ENCODE data around the gene EYS.
"Not testable (repeated sequence)": the region's sequence is repeated elsewhere in the genome, so short reads cannot be mapped to it uniquely, and the experiment has no call there.

Gene EYS

DNA sequence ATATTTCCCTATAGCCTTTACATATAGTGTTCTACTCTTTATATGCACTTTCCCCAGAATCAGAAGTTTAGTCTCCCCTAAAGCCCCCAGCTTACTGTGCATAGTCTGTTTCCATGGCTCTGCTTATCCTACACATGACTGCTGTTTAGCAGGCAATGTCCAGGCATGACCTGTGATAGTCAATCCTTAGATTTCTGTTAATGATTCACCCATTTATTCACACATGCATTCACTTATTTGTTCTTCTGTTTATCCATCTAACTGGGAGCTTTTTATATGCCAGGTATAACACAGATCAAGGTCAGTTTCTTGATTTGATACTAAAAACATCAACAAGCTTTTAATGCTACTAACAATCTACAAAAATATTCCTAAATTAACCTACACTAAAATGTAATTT is 1770.6 kb downstream of the EYS start:
- Histone ChIP-seq H3K4me3 (ENCODE audit: low read length) (no peak overlapping the region), H3K27me3 (ENCODE audit: control insufficient read depth, insufficient read depth, low read length) (no peaks in the 10 kb centered on the region), H3K9me3 (ENCODE audit: control insufficient read depth, insufficient read depth, low read length) (no peaks in the 10 kb centered on the region), H3K27ac (ENCODE audit: low read length) (no peak overlapping the region), H3K4me1 (ENCODE audit: control insufficient read depth, insufficient read depth, low read length) (no peaks in the 10 kb centered on the region), H3K36me3 (ENCODE audit: control insufficient read depth, insufficient read depth, low read length) (no peaks in the 10 kb centered on the region)
- no peak for DNase-seq (ENCODE audit: low read depth, low spot score)

DNA sequence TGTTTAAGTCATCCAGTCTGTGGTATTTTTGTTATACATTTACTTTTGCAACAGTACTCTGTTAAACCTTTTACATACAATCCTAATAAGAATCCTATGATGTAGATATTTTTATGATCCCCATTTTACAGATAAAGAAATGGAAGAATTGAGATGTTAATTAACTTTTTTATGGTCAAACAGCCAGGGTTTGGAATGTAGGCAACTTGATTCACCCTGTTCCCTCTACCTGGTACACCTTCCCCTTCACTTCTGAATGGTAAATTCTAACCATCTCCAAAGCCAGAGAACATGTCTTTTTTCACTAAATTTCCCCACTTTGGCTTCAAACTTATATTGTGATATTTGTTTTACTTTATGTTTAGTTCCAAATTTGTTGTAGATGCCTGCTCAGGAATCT is 1771.3 kb downstream of the EYS start:
- no peak overlapping the region for H3K4me3 ChIP-seq (ENCODE audit: low read length)
- no peaks in the 10 kb centered on the region for H3K36me3 ChIP-seq (ENCODE audit: control insufficient read depth, insufficient read depth, low read length)
- H3K4me1 ChIP-seq (ENCODE audit: control insufficient read depth, insufficient read depth, low read length), result no peaks in the 10 kb centered on the region
- no peaks in the 10 kb centered on the region for H3K9me3 ChIP-seq (ENCODE audit: control insufficient read depth, insufficient read depth, low read length)
- no peak for DNase-seq (ENCODE audit: low read depth, low spot score)
- no peak overlapping the region for H3K27ac ChIP-seq (ENCODE audit: low read length)
- no peaks in the 10 kb centered on the region for H3K27me3 ChIP-seq (ENCODE audit: control insufficient read depth, insufficient read depth, low read length)

DNA sequence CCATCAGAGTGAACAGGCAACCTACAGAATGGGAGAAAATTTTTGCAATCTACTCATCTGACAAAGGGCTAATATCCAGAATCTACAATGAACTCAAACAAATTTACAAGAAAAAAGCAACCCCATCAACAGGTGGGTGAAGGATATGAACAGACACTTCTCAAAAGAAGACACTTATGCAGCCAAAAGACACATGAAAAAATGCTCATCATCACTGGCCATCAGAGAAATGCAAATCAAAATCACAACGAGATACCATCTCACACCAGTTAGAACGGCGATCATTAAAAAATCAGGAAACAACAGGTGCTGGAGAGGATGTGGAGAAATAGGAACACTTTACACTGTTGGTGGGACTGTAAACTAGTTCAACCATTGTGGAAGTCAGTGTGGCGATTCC is 1773.1 kb downstream of the EYS start:
- not testable (repeated sequence) for H3K27me3 ChIP-seq (ENCODE audit: control insufficient read depth, insufficient read depth, low read length); H3K4me3 ChIP-seq (ENCODE audit: low read length); H3K4me1 ChIP-seq (ENCODE audit: control insufficient read depth, insufficient read depth, low read length); H3K36me3 ChIP-seq (ENCODE audit: control insufficient read depth, insufficient read depth, low read length); H3K9me3 ChIP-seq (ENCODE audit: control insufficient read depth, insufficient read depth, low read length); DNase-seq (ENCODE audit: low read depth, low spot score); H3K27ac ChIP-seq (ENCODE audit: low read length)
- WGBS (ENCODE audit: insufficient coverage, insufficient read length), result no CpG with 5 or more reads among the region's 4 CpGs

DNA sequence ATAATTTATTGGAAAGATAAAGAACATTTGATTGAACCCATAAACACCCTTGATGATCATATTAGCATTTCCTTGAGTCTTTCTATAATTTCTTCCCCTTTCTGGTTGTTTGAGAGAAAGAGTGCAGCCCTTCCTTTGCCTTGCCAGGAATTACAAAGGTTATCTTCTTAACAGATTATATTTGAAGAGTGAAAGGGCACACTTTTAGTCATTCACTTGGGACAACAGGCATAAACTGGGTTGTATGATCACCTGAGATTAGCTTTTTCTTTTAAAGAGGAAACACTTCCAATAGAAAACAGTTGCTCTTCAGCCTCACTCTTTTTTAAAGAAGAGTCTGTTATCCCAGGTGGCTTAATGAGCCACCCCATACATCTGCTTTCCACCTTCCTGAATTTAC is 1776.2 kb downstream of the EYS start:
- no peak overlapping the region for H3K4me3 ChIP-seq (ENCODE audit: low read length)
- no peaks in the 10 kb centered on the region for H3K27me3 ChIP-seq (ENCODE audit: control insufficient read depth, insufficient read depth, low read length)
- no peak for DNase-seq (ENCODE audit: low read depth, low spot score)

DNA sequence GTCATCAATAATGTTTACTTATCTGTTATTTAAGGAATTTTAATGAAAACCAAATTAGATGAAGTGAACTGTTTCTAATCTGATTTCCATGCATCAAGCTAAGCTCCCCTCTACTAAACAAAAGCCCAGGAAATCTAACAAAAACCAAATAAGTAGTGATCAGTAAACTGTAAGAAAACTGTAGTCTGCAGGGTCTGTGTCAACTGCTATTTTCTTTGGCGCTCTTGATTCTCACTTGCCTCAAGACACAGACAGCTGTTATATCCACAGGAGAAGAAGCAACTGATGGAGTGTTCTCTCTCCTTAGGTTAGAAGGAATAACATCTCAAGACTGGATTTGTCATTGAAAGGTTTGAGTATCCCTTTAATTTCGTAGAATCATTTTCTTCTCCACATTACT is 1777.9 kb downstream of the EYS start:
- WGBS (ENCODE audit: insufficient coverage, insufficient read length), result no CpG with 5 or more reads among the region's 2 CpGs

More for the DNA sequence above, 1776.2 kb downstream of the EYS start:
- Histone ChIP-seq H3K9me3 (ENCODE audit: control insufficient read depth, insufficient read depth, low read length) (no peaks in the 10 kb centered on the region), H3K4me1 (ENCODE audit: control insufficient read depth, insufficient read depth, low read length) (no peaks in the 10 kb centered on the region), H3K36me3 (ENCODE audit: control insufficient read depth, insufficient read depth, low read length) (no peaks in the 10 kb centered on the region), H3K27ac (ENCODE audit: low read length) (no peak overlapping the region)

GRCh38 chr6:63928613-63929012 is 1778.4 kb downstream of the EYS start:
- H3K27ac ChIP-seq (ENCODE audit: low read length), result no peak overlapping the region
- H3K4me1 ChIP-seq (ENCODE audit: control insufficient read depth, insufficient read depth, low read length), result no peaks in the 10 kb centered on the region
- no peaks in the 10 kb centered on the region for H3K36me3 ChIP-seq (ENCODE audit: control insufficient read depth, insufficient read depth, low read length)
- no peak overlapping the region for H3K4me3 ChIP-seq (ENCODE audit: low read length)
- no CpG with 5 or more reads among the region's 3 CpGs for WGBS (ENCODE audit: insufficient coverage, insufficient read length)
- no peak for DNase-seq (ENCODE audit: low read depth, low spot score)
- H3K9me3 ChIP-seq (ENCODE audit: control insufficient read depth, insufficient read depth, low read length), result no peaks in the 10 kb centered on the region
- H3K27me3 ChIP-seq (ENCODE audit: control insufficient read depth, insufficient read depth, low read length), result no peaks in the 10 kb centered on the region

More for the DNA sequence above, 1777.9 kb downstream of the EYS start:
- no peak overlapping the region for H3K27ac ChIP-seq (ENCODE audit: low read length)
- H3K4me3 ChIP-seq (ENCODE audit: low read length), result no peak overlapping the region
- no peaks in the 10 kb centered on the region for H3K9me3 ChIP-seq (ENCODE audit: control insufficient read depth, insufficient read depth, low read length)
- no peak for DNase-seq (ENCODE audit: low read depth, low spot score)
- no peaks in the 10 kb centered on the region for H3K27me3 ChIP-seq (ENCODE audit: control insufficient read depth, insufficient read depth, low read length)
- no peaks in the 10 kb centered on the region for H3K36me3 ChIP-seq (ENCODE audit: control insufficient read depth, insufficient read depth, low read length)
- H3K4me1 ChIP-seq (ENCODE audit: control insufficient read depth, insufficient read depth, low read length), result no peaks in the 10 kb centered on the region

DNA sequence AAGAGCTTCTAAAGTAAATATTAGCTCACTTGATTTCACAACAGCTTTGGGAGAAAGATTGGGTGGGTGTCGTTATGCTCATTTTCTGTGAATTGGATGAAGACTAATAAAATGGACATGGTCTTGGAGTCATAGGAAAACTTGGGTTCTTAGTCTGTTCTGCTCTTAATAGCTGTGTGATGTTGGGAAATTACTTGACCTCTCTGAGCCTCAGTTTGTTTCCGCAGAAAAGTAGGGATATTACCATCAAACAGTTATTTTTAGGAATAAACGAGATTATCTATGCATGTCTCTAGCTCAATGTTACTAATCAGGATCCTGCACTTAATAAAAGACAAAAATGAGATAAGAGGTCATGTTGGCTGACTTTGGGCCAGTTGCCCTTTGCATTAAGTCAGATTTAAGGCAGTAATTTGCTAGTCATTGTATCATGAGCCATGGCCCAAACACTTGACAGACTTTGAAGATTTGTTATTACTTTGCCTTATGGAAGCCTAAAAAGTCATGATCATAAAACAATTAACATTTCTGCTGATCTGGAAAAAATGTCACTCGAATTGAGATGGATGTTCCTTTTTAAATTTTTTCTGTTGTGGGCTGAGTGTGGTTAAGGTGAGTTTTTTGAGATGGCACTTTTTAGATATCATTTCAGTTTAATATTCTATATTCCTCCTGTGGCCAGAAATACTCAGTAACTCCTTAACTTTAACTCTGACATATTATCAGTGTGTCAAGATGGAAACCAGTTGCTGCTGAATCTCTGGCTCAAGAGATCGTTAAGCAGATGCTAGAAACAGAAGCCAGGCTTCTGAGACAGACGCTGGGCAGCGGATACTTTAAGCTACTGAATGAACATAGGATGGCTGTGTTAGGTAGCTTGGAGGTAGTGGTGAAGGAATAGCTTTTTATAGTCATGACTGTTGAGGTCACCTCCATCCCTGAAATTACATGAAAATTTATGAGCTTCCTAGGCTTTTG is 1779.8 kb downstream of the EYS start:
- no peak for DNase-seq (ENCODE audit: low read depth, low spot score)
- H3K9me3 ChIP-seq (ENCODE audit: control insufficient read depth, insufficient read depth, low read length), result no peaks in the 10 kb centered on the region
- H3K36me3 ChIP-seq (ENCODE audit: control insufficient read depth, insufficient read depth, low read length), result no peaks in the 10 kb centered on the region
- H3K27me3 ChIP-seq (ENCODE audit: control insufficient read depth, insufficient read depth, low read length), result no peaks in the 10 kb centered on the region
- no peak overlapping the region for H3K4me3 ChIP-seq (ENCODE audit: low read length)
- H3K4me1 ChIP-seq (ENCODE audit: control insufficient read depth, insufficient read depth, low read length), result no peaks in the 10 kb centered on the region
- no peak overlapping the region for H3K27ac ChIP-seq (ENCODE audit: low read length)
- WGBS (ENCODE audit: insufficient coverage, insufficient read length), result no CpG with 5 or more reads among the region's 7 CpGs

- Histone ChIP-seq H3K4me3 (ENCODE audit: low read length) (no peak overlapping the region), H3K4me1 (ENCODE audit: control insufficient read depth, insufficient read depth, low read length) (no peaks in the 10 kb centered on the region), H3K9me3 (ENCODE audit: control insufficient read depth, insufficient read depth, low read length) (no peaks in the 10 kb centered on the region), H3K27me3 (ENCODE audit: control insufficient read depth, insufficient read depth, low read length) (no peaks in the 10 kb centered on the region), H3K27ac (ENCODE audit: low read length) (no peak overlapping the region), H3K36me3 (ENCODE audit: control insufficient read depth, insufficient read depth, low read length) (no peaks in the 10 kb centered on the region)
- no peak for DNase-seq (ENCODE audit: low read depth, low spot score)
- no CpG with 5 or more reads among the region's 1 CpG for WGBS (ENCODE audit: insufficient coverage, insufficient read length)
Measured at GRCh38 chr6:63926258-63926780, 1780.7 kb downstream of the EYS start.

GRCh38 chr6:63923139-63923739 is 1783.8 kb downstream of the EYS start:
- Histone ChIP-seq H3K9me3 (ENCODE audit: control insufficient read depth, insufficient read depth, low read length) (no peaks in the 10 kb centered on the region), H3K36me3 (ENCODE audit: control insufficient read depth, insufficient read depth, low read length) (no peaks in the 10 kb centered on the region), H3K4me3 (ENCODE audit: low read length) (no peak overlapping the region), H3K27ac (ENCODE audit: low read length) (no peak overlapping the region), H3K4me1 (ENCODE audit: control insufficient read depth, insufficient read depth, low read length) (no peaks in the 10 kb centered on the region), H3K27me3 (ENCODE audit: control insufficient read depth, insufficient read depth, low read length) (no peaks in the 10 kb centered on the region)
- no CpG with 5 or more reads among the region's 6 CpGs for WGBS (ENCODE audit: insufficient coverage, insufficient read length)
- DNase-seq (ENCODE audit: low read depth, low spot score), result no peak

DNA sequence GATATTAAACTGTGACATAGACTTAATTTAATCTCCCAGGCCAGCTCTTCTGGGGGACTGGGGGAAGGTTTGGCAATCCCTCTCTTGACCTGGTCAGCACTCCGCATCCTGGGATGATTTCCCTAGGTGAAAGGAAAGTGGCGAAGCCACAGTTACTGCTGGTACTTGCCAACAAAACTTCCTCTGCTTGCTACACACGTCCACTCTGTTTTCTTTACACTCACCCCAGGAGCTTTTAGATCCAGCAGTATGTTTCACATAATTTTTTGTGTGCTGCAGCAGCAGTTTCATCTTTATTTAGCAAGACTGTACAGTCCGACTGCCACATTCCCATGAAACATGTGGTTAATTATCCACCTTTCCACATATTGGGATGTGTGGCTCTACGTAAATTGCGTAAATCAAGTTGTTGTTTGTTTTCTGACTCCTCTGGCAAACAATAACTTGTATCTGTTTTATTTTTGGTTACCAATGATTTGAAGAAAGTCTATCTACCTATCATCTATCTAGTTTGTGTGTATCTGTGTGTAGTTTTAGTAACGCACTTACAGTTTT is 1787.4 kb downstream of the EYS start:
- no peaks in the 10 kb centered on the region for H3K4me1 ChIP-seq (ENCODE audit: control insufficient read depth, insufficient read depth, low read length)
- no peak overlapping the region for H3K27ac ChIP-seq (ENCODE audit: low read length)
- H3K9me3 ChIP-seq (ENCODE audit: control insufficient read depth, insufficient read depth, low read length), result no peaks in the 10 kb centered on the region
- no peak for DNase-seq (ENCODE audit: low read depth, low spot score)
- H3K27me3 ChIP-seq (ENCODE audit: control insufficient read depth, insufficient read depth, low read length), result no peaks in the 10 kb centered on the region; the same call in 1 of the 2 replicates
- WGBS (ENCODE audit: insufficient coverage, insufficient read length), result no CpG with 5 or more reads among the region's 7 CpGs
- H3K36me3 ChIP-seq (ENCODE audit: control insufficient read depth, insufficient read depth, low read length), result no peaks in the 10 kb centered on the region
- H3K4me3 ChIP-seq (ENCODE audit: low read length), result no peak overlapping the region

All from iPS DF 6.9 (cell line).